A204.1 (cell line): ENCODE measurements around the gene PDE3B.
A peak's percentile ranks its signal among the peaks of the same experiment; 100 is the strongest.
"Not testable (repeated sequence)": the region's sequence is repeated elsewhere in the genome, so short reads cannot be mapped to it uniquely, and the experiment has no call there.

ENCODE experiments used
- FAIRE-seq: peaks from 2 replicates; lab custom pipeline; 2012; peaks lifted over from hg19 to GRCh38; lab: Jason Lieb, UNC

Gene PDE3B

DNA sequence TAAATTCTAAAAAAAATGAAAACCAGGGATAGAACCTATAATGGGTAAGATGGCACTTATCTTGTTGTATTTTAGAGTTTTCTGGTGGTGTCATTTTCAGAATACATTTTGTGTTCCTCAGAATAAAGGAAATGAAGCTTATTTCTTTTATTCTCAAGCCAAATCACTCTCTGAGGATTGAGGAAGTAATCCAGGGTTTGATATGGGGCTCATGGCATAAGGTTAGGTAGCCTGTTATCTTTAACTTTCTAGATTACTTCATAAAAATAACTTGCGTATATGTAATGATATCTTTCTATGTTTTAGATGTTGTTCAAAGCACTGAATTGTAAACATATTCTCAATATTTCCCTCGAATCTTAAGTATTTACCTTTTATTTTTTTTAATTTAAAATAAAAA is 33.5 kb downstream of the PDE3B start:
- FAIRE-seq, result no peak

DNA sequence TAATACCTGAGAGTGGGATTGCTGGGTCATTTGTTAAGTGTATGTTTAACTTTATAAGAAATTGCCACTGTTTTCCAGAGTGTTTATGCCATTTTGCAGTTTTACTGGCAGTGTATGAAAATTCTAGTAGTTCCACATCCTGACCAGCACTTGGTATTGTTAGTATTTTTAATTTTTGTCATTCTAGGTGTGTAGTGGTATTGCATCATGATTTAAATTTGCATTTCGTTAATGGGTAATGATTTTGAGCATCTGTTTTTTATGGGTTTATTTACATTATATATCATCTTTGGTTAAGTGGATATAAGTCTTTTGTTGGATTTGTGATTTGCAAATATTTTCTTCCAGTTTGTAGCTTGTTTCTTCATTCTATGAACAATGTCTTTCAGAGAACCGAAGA is 34.7 kb downstream of the PDE3B start:
- FAIRE-seq, result no peak

DNA sequence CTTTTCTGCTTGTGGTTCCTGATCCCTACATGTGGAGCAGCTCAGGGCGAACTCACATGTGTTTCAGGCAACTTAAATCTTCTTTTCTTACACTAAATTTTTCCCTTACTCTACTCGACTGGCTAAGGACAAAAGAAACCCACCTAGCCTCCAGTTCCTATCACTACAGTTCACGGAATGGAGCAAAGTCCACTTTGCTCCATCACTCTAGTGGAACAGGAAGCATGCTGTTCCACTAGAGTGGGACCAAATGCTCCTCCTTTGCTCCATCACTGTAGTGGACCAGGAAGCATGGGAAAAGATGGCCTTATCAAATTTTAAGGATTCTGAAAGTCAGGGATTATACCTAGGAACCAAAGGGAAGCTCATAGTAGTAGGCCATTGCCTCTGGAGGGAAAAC is 36.1 kb downstream of the PDE3B start:
- no peak for FAIRE-seq

DNA sequence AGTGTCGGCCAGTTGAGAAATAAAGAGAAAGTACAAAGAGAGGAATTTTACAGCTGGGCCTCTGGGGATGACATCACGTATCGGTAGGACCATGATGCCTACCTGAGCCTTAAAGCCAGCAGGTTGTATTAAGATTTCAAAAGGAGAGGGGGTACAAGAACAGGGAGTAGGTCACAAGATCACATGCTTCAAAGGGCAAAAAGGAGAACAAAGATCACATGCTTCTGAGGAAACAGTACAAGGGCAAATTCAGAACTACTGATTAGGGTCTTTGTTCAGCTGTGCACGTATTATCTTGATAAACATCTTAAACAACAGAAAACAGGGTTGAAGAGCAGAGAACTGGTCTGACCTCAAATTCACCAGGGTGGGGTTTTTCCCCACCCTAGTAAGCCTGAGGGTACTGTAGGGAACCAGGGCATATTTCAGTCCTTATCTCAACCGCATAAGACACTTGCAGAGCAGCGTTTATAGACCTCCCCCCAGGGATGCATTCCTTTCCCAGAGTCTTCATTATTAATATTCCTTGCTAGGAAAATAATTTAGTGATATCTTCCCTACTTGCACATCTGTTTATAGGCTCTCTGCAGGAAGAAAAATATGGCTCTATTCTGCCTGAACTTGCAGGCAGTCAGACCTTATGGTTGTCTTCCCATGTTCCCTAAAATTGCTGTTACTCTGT is 40.8 kb downstream of the PDE3B start:
- FAIRE-seq, result not testable (repeated sequence)

DNA sequence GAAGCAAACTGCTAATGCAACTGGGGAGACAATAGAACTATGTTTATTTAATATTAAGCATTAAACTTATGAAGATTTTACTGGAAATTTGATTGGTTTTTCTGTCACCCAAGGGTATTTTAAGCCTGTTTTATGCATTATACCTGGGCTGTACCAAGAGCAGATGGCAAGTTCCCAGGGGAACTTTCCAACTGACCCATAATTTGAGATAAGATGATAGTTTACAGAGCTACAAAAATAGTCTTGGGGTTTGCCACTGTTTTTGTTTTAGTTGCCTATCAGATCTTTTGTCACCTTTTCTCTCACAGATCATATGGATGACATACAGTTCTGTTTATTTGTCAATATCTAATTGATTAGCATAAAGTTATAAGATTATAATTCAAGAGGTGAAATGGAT is 43.9 kb downstream of the PDE3B start:
- no peak for FAIRE-seq

DNA sequence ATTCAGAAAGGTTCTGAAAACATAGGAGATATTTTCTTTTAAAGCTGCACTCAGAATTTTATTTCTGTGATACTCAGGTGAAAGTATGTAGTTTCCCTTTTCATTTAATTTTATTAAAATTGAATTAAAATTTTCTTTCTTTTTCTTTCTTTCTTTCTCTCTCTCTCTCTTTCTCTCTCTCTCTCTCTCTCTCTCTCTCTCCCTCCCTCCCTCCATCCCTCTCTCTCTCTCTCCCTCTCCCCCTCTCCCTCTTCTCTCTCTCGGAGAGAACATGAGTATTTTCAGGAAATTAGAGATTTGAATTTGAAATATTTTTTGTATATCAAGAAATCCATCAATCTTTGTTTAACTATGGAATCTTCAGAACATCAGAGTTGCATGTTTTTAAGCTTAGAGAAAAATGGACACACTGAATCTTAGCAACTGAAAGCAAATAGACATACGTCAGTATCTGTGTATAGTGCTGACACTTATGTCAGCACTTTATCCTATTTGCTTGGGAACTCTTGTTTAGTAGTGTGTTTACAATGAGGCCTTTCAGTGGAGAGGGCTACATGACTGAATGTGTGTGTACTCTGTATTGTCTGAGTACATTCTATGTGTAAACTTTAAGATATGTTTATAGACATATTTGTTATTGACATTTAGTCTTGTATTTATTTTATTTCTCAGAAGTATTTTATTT is 44.5 kb downstream of the PDE3B start:
- no peak for FAIRE-seq

DNA sequence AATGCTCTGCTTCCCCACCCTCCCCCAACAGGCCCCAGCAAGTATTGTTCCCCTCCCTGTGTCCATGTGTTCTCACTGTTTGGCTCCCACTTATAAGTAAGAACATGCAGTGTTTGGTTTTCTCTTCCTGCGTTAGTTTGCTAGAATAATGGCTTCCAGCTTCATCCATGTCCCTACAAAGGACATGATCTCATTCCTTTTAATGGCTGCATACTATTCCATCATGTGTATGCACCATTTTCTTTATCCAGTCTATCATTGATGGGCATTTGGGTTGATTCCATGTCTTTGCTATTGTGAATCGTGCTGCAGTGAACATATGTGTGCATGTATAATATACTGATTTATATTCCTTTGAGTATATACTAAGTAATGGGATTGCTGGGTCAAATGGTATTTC is 52.1 kb downstream of the PDE3B start:
- not testable (repeated sequence) for FAIRE-seq

DNA sequence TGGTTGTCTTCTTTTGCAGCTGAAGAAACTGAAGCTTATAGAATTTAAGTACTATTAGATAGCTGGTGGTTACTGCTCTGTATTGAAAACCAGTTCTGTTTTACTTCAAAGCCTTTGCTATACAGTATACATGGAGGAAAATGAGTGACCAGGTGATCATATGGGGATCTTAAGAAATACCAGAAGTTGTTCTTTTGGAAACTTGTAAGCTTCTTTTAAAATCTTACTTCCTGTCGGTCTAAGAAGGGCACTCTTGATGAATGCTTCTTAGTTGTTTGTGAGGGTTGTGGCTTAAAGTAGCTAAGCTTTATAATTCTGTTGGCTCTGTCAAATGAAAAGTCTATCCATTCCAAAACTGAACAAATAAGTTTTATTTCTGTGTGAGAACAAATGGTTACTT is 55.2 kb downstream of the PDE3B start:
- FAIRE-seq, result no peak

DNA sequence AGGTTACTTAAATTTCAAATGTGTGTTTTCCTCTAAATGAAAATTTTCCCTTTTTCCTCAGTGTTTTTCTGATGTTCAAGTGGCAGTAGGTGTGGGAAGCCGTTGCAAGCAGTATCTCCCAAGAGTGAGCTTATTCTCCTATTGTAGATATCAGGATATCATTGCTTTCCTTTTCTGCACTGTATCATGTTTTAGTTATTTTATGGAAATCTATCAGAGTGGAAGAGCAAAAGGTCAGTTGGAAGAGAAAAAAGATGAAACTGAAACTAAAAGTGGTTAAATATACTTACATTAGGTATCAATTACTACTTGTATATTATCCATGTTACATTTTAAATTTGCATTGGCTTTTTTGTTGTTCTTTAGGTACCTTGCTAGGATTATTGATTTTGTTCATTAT is 57.0 kb downstream of the PDE3B start:
- FAIRE-seq, result peak; percentile 39

DNA sequence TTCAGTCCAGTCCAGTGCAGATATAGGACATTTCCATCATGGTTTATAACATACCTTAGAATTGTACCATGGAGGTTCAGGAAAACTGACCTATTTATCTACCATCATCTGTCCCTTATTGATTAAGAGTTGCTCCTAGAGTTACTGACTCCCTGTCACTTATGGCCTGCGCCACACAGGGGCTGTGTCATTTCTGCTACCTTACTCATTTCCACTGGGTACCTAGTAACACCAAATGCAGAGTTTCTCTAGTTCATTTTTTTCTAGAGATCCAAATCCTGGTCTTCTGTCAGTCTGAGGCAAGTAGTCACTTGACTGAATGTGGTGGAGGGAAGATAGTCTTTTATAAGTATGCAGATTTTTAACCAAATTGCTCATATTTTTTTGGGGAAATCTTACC is 59.2 kb downstream of the PDE3B start:
- no peak for FAIRE-seq

DNA sequence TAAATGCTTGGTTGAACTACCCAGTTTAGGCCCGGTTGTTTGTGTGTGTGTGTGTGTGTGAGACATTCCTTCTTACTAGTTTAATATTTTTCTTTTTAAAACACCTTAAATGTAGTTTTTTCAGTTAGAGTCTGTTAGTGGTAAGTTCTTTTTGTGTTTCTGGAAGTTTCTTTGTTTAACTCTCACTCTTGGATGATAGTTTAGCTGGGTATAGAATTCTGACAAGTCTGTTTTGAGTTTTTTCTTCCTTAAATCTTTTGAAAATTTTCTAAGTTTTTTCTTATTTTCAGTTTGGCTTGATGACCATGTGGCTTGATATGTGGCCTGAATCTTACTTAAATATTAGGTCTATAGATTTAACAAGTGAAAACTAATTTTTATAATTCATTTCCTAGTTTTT is 60.1 kb downstream of the PDE3B start:
- FAIRE-seq, result no peak

DNA sequence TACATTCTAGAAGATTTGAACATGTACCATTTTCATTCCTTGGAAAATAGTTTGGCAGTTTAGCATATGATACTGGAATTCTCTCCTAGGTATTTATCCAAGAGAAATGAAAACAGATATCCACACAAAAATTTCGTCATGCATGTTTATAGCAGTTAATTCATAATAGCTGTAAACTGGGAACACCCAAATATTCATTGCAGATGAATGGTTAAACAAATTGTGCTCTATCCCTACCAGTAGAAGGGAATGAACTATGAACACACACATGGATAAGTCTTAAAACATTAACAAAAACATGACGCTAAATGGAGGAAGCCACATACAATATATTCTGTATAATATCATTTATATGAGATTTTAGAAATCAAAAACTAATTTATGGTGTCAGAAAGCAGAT is 61.5 kb downstream of the PDE3B start:
- FAIRE-seq, result no peak

DNA sequence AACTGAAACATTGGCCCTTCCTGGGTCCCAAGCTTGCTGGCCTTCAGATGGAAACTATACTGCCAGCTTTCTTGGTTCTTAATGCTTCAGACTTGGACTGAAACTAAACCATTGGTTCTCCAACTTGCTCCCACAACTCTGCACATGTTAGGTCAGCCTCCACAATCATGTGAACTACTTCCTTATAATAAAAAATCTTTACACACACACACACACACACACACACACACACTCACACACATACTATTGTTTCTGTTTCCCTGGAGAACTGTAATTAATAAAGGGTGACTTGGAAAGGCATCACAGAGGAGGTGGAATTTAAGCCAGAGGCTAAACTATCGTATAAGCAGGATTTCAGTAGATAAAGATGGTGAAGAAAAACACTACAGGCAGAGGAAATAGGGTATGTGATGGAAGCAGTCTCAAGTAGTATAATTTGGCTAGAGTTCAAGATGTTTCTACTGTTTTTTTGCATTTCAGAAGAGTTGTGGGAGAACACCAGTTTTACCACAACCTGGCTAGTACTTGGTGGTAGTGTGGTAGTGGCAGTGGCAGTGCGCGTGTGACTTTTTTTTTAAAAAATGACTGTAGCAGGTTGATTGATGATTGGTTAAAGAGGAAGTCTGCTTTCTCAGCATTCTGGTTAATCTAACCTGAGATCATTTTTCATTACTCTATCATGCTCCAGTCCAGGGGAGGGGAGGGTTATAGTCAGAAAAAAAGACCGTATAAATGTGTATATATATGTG is 70.1 kb downstream of the PDE3B start:
- no peak for FAIRE-seq

DNA sequence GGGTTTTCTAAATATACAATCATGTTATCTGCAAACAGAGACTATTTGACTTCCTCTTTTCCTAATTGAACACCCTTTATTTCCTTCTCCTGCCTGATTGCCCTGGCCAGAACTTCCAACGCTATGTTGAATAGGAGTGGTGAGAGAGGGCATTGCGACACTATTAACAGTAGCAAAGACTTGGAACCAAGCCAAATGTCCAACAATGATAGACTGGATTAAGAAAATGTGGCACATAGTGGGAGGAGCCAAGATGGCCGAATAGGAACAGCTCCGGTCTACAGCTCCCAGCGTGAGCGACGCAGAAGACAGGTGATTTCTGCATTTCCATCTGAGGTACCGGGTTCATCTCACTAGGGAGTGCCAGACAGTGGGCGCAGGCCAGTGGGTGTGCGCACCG is 72.1 kb downstream of the PDE3B start:
- FAIRE-seq, result not testable (repeated sequence)

DNA sequence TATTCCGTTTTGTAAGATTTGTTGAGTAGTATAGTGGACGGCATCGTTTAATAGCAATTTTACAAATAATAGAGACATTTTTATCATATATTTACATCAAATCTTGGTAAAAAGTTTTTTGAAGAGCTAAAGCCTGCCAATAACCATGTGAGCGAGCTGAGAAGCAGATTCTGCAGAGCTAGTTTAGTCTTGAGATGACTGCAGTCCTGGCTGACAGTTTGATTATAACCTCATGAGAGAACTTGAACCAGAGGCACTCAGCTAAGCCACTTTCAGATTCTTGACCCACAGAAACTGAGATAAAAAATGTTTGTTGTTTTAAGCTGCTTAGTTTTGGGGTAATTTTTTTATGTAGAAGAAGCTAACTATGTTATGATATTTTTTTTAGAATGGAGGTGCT is 78.9 kb downstream of the PDE3B start:
- no peak for FAIRE-seq

DNA sequence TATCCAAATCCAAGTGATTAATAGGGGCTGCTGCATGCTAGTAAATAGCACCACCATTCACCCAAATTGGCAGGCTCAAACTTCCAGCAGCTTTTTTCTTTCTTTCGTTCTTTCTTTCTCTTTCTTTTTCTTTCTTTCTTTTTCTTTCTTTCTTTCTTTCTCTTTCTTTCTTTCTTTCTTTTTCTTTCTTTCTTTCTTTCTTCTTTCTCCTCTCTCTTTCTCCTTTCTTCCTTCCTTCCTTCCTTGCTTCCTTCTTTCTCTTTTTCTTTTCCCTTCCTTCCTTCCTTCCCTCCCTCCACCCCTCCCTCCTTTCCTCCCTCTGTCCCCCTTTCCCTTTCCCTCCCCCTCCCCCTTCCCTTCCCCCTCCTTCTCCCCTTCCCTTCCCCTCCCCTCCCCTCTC is 81.5 kb downstream of the PDE3B start:
- no peak for FAIRE-seq

DNA sequence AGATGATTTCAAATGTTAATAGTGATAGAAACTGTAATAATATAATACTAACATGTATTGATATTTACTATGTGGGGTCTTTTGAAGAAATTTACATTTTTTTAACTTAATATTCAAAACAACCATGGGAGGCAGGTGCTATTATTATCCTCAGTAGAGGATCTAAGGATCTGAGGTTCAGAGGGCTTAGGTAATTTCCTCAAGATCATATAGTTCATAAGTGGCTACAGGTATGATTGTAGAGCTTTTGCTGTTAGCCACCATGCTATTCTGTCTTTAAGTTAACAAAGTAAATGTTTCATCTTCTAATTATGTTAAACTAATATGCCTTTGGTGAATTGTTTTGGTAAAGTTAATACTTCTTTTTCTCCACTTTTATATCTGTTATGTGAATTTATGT is 83.6 kb downstream of the PDE3B start:
- no peak for FAIRE-seq

DNA sequence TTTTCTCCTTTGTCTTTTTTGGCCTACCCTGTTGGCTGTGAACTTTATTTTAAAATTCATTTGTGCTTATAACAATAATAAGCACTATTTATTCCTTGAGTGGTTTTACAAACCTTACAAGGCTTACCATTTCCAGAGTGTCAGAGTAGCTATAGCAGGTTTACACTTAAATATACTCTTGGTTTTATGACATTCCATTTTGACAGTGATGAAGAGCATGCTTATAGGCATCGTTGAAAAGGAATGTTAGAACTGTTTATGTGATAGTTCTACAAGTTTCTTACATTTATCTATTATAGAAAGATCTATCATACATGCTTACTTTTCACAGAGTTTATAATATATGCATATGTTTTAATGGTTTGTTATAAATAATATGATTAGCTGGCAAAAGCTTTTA is 84.1 kb downstream of the PDE3B start:
- no peak for FAIRE-seq

DNA sequence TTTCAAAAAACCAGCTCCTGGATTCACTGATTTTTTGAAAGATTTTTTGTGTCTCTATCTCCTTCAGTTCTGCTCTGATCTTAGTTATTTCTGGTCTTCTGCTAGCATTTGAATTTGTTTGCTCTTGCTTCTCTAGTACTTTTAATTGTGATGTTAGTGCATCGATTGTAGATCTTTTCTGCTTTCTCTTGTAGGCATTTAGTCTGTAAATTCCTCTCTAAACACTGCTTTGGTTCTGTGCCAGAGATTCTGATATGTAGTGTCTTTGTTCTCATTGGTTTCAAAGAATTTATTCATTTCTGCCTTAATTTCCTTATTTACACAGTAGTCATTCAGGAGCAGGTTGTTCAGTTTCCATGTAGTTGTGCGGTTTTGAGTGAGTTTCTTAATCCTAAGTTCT is 96.9 kb downstream of the PDE3B start:
- FAIRE-seq, result not testable (repeated sequence)

DNA sequence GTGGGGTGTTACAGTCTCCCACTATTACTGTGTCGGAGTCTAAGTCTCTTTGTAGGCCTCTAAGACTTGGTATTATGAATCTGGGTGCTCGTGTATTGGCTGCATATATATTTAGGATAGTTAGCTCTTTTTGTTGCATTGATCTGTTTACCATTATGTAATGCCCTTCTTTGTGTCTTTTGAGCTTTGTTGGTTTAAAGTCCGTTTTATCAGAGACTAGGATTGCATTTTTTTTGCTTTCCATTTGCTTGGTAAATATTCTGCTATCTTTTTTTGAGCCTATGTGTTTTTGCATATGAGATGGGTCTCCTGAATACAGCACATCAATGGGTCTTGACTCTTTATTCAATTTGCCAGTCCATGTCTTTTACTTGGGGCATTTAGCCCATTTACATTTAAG is 97.6 kb downstream of the PDE3B start:
- FAIRE-seq, result no peak

DNA sequence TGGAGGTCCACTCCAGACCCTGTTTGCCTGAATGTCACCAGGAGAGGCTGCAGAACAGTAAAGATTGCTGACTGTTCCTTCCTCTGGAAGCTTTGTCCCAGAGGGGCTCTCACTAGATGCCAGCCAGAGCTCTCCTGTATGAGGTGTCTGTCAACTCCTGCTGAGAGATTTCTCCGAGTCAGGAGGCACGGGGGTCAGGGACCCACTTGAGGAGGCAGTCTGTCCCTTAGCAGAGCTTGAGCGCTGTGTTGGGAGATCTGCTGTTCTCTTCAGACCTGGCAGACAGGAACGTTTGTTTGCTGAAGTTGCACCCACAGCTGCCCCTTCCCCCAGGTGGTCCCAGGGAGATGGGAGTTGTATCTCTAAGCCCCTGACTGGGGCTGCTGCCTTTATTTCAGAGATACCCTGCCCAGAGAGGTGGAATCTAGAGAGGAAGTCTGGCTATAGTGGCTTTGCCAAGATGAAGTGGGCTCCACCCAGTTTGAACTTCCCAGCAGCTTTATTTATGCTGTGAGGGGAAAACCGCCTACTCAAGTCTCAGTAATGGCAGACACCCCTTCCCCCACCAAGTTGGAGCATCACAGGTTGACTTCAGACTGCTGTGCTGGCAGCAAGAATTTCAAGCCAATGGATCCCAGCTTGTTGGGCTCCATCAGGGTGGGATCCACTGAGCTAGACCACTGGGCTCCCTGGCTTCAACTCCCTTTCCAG is 99.4 kb downstream of the PDE3B start:
- FAIRE-seq, result no peak

DNA sequence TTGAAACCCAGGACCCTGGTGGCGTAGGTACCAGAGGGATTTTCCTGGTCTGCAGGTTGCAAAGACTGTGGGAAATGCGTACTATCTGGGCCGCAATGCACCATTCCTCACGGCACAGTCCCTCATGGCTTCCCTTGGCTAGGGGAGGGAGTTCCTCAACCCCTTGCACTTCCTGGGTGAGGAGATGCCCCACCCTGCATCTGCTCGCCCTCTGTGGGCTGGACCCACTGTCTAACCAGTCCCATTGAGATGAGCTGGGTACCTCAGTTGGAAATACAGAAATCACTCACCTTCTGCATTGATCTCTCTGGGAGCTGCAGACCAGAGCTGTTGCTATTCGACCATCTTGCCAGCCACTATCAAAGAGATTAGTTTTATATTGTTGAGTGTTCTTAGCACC is 100.1 kb downstream of the PDE3B start:
- FAIRE-seq, result not testable (repeated sequence)

DNA sequence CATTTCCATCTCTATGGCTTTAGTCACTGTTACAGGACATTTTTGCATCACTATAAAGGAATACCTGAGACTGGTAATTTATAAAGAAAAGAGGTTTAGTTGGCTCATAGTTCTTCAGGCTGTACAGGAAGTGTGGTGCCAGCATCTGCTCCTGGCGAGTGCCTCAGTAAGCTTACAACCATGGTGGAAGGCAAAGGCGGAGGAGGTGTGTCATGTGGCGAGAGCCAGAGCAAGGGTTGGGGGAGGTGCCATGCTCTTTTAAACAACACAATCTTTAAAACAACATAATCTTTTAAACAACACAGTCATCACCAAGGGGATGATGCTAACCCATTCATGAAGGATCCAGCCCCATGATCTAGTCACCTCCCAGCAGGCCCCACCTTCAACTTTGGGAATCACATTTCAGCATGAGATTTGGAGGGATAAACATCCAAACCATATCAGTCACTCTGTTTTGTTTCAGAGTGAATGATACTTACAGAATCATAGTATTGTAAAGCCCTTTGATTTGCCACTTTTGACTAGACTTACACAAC is 103.3 kb downstream of the PDE3B start:
- no peak for FAIRE-seq
